HCT116 (cell line): ENCODE measurements around the gene HIPK2. TPM values are rescaled to one million over a fixed set of nuclear protein-coding genes. Genes with fewer than 3 reads are reported as not detected.

Source experiments
- ATAC-seq: fragments of 200-7000 bp; cut with Tn5 transposase; 2 replicates; pipeline ENCODE4 v1.9.1; 2020; ENCODE audit warnings: mild to moderate bottlenecking, moderate library complexity
- BruUV-seq: library from RNA; stranded (reverse); fragments of 400-500 nt; replicated peaks from 2 replicates; lab custom pipeline; 2021; lab: Mats Ljungman, UMichigan
- CTCF ChIA-PET: fragments of 300-600 bp; sonication (Branson Sonifier 250); formaldehyde crosslinking; loops from one replicate; lab custom pipeline; 2021; ENCODE audit warnings: antibody characterized with exemption; lab: Charles Lee
- POLR2A ChIA-PET: fragments of 300-600, 350-600 bp; sonication (Branson Sonifier 250); formaldehyde crosslinking; loops from one replicate; lab custom pipeline; 2021; ENCODE audit warnings: antibody characterized with exemption; lab: Charles Lee
- RAD21 ChIA-PET, 2 experiments: fragments of 300-600 bp; sonication (Branson Sonifier 250); formaldehyde crosslinking; loops; one replicate each; lab custom pipeline; 2023; ENCODE audit warnings: low total read pairs in 2 of 2; ENCODE audit not compliant: uncharacterized antibody in 2 of 2, unreplicated experiment in 2 of 2, low non-redundant PET in 1 of 2; lab: Charles Lee
- DNase-seq: peaks from one replicate; pipeline ENCODE4 v3.0.0-alpha.2; 2010; ENCODE audit warnings: low read depth, low spot score
- H2AFZ ChIP-seq: fragments of 200-600 bp; shearing (Covaris generic), sonication (generic); 2 replicates; pipeline ENCODE4 v1.6.1; 2017; ENCODE audit warnings: low read depth, mixed run types, mixed read lengths, antibody characterized with exemption, low read length; ENCODE audit not compliant: poor library complexity, severe bottlenecking
- H3K27ac ChIP-seq: 2 replicates; pipeline ENCODE4 v1.5.1; 2012; ENCODE audit warnings: low read depth, low read length
- H3K27me3 ChIP-seq: fragments of 200-600 bp; sonication (generic); 2 replicates; pipeline ENCODE4 v1.6.1; 2016; ENCODE audit warnings: mixed run types, low read length, mixed read lengths; ENCODE audit not compliant: insufficient read depth
- H3K36me3 ChIP-seq, 2 experiments: fragments of 200-500 bp in 1 of 2; fragments of 200-600 bp in 1 of 2; sonication (Bioruptor generic) in 1 of 2; sonication (generic) in 1 of 2; 2 replicates each; pipeline versions ENCODE4 v1.5.1 to v1.6.1; 2014 to 2016; ENCODE audit warnings: low read length in 2 of 2, inconsistent platforms in 1 of 2, mixed read lengths in 1 of 2, mixed run types in 1 of 2; ENCODE audit not compliant: insufficient read depth in 2 of 2, control insufficient read depth in 1 of 2
- H3K4me1 ChIP-seq, 2 experiments: fragments of 200-600 bp in 1 of 2; sonication (generic) in 1 of 2; 2 replicates each; pipeline versions ENCODE4 v1.5.1 to v1.6.1; 2012 to 2017; ENCODE audit warnings: low read length in 2 of 2, inconsistent platforms in 1 of 2, mild to moderate bottlenecking in 1 of 2, mixed read lengths in 1 of 2, mixed run types in 1 of 2, moderate library complexity in 1 of 2; ENCODE audit not compliant: insufficient read depth in 2 of 2, control insufficient read depth in 1 of 2
- H3K4me2 ChIP-seq: fragments of 200-600 bp; sonication (generic); 2 replicates; pipeline ENCODE4 v1.6.1; 2017; ENCODE audit warnings: mixed run types, low read length, mixed read lengths
- H3K4me3 ChIP-seq, 2 experiments: fragments of 200-600 bp in 1 of 2; sonication (generic) in 1 of 2; replicated peaks in 1 of 2; 2 replicates each; pipeline ENCODE4 v1.5.1; 2011 to 2016; ENCODE audit warnings: low read length in 2 of 2, control low read depth in 1 of 2, low read depth in 1 of 2, mild to moderate bottlenecking in 1 of 2, mixed read lengths in 1 of 2, mixed run types in 1 of 2
- H3K79me2 ChIP-seq: fragments of 200-600 bp; sonication (generic); 2 replicates; pipeline ENCODE4 v1.6.1; 2017; ENCODE audit warnings: mild to moderate bottlenecking, mixed run types, low read length, moderate library complexity, mixed read lengths; ENCODE audit not compliant: insufficient read depth
- H3K9ac ChIP-seq: fragments of 200-600 bp; sonication (generic); 2 replicates; pipeline ENCODE4 v1.6.1; 2016; ENCODE audit warnings: low read length, mixed read lengths
- H3K9me2 ChIP-seq: fragments of 200-600 bp; sonication (generic), shearing (Covaris generic); 2 replicates; pipeline ENCODE4 v1.6.1; 2017; ENCODE audit warnings: mixed run types, mild to moderate bottlenecking, moderate library complexity; ENCODE audit not compliant: insufficient read depth
- H3K9me3 ChIP-seq, 2 experiments: fragments of 200-500 bp in 1 of 2; fragments of 200-600 bp in 1 of 2; sonication (Bioruptor generic) in 1 of 2; sonication (generic) in 1 of 2; 2 replicates each; pipeline ENCODE4 v1.6.1; 2014 to 2017; ENCODE audit warnings: low read length in 2 of 2, mixed read lengths in 2 of 2, inconsistent platforms in 1 of 2, low read depth in 1 of 2, mild to moderate bottlenecking in 1 of 2, mixed run types in 1 of 2, moderate library complexity in 1 of 2; ENCODE audit not compliant: control insufficient read depth in 1 of 2, insufficient read depth in 1 of 2
- H4K20me1 ChIP-seq: fragments of 200-600 bp; sonication (generic), shearing (Covaris generic); 2 replicates; pipeline ENCODE4 v1.6.1; 2017; ENCODE audit warnings: mixed run types, mild to moderate bottlenecking, moderate library complexity; ENCODE audit not compliant: insufficient read depth
- CBX3 ChIP-seq: IDR thresholded peaks from 2 replicates; pipeline ENCODE4 v1.6.1; 2012; ENCODE audit warnings: low read depth
- ELF1 ChIP-seq: IDR thresholded peaks from 2 replicates; pipeline ENCODE4 v1.6.1; 2012; ENCODE audit warnings: low read depth, borderline replicate concordance
- FOSL1 ChIP-seq: IDR thresholded peaks from 2 replicates; pipeline ENCODE4 v1.6.1; 2012; ENCODE audit warnings: low read depth
- TCF7L2 ChIP-seq: IDR thresholded peaks from 2 replicates; pipeline ENCODE4 v1.7.0; 2011; ENCODE audit warnings: borderline replicate concordance, inconsistent platforms; ENCODE audit not compliant: insufficient read depth, insufficient read length; ENCODE audit errors: extremely low read depth
- ZNF274 ChIP-seq: fragments of 200-500 bp; sonication (Bioruptor generic); IDR thresholded peaks from 2 replicates; pipeline ENCODE4 v1.6.1; 2014; ENCODE audit warnings: mild to moderate bottlenecking, low read depth, low read length, inconsistent platforms
- intact Hi-C: fragments of 100-400 bp; cut with micrococcal nuclease; formaldehyde crosslinking; loops from 2 replicates; pipeline ENCODE4 v1.10.0; 2022
- total RNA-seq: library from RNA; stranded (reverse); gene quantifications from one replicate; pipeline ENCODE4 v1.2.1, GENCODE V29; 2021; ENCODE audit not compliant: unreplicated experiment
- TF ChIP-seq, protein P1 (sequence below): IDR thresholded peaks from 2 replicates; pipeline ENCODE4 v1.6.1; 2012
- TF ChIP-seq, protein P2 (sequence below): IDR thresholded peaks from 2 replicates; pipeline ENCODE4 v1.6.1; 2012; ENCODE audit warnings: low read depth

HIPK2 gene
- total RNA-seq, 1 experiment from 2014 or later, result 49.5 TPM

DNA sequence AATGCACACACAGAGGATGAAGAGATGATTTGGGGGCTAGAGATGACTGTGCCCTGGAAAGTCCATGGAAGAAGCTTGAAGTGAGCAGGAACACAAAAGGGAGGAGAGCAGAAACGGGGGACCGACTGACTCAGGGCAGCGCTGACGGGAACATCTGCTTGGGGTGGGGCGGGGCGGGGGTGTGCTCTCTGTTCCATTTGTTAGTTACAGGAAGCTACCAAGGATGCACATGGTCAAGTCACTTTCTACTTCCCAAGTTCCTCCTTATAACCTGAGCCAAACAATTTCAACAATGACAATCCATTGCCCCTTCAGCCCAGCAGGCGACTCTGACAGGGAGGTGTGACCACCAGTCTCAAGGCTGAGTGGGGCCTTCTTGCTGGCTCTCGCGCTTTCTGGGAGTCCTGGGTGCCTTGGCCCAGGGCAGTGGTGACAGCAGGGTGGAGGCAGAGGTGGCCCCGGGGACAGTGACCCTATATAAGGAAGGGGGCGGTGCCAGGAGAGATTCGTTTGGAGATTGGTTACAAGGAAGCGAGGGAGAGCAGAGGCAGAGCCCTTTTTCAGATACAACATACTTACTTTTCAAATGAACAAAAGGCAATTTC is 214.7 kb downstream of the HIPK2 start:
- Histone ChIP-seq H4K20me1 (no peaks in the 10 kb centered on the region), H3K27ac (no peak overlapping the region), H3K79me2 (no peaks in the 10 kb centered on the region), H3K4me3 (no peak overlapping the region), H3K9me2 (no peaks in the 10 kb centered on the region), H3K4me1 (no peaks in the 10 kb centered on the region), H3K4me2 (no peak overlapping the region), H3K9ac (no peak overlapping the region), H3K27me3 (no peaks in the 10 kb centered on the region), H3K36me3 (no peaks in the 10 kb centered on the region), H3K9me3 (no peaks in the 10 kb centered on the region), H2AFZ (no peak overlapping the region)
- no TSS peak for BruUV-seq
- CTCF ChIA-PET, result no interaction called here
- intact Hi-C loops, result no loop called here
- no peak for ATAC-seq
- RAD21 ChIA-PET, result no interaction called here
- POLR2A ChIA-PET, result no interaction called here
- no peak for DNase-seq
- TF ChIP-seq ZNF274 (no peak), TCF7L2 (no peak), ELF1 (no peak), FOSL1 (no peak), CBX3 (no peak)
- TF ChIP-seq, protein P1, sequence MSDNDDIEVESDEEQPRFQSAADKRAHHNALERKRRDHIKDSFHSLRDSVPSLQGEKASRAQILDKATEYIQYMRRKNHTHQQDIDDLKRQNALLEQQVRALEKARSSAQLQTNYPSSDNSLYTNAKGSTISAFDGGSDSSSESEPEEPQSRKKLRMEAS, result no peak
- TF ChIP-seq, protein P2, sequence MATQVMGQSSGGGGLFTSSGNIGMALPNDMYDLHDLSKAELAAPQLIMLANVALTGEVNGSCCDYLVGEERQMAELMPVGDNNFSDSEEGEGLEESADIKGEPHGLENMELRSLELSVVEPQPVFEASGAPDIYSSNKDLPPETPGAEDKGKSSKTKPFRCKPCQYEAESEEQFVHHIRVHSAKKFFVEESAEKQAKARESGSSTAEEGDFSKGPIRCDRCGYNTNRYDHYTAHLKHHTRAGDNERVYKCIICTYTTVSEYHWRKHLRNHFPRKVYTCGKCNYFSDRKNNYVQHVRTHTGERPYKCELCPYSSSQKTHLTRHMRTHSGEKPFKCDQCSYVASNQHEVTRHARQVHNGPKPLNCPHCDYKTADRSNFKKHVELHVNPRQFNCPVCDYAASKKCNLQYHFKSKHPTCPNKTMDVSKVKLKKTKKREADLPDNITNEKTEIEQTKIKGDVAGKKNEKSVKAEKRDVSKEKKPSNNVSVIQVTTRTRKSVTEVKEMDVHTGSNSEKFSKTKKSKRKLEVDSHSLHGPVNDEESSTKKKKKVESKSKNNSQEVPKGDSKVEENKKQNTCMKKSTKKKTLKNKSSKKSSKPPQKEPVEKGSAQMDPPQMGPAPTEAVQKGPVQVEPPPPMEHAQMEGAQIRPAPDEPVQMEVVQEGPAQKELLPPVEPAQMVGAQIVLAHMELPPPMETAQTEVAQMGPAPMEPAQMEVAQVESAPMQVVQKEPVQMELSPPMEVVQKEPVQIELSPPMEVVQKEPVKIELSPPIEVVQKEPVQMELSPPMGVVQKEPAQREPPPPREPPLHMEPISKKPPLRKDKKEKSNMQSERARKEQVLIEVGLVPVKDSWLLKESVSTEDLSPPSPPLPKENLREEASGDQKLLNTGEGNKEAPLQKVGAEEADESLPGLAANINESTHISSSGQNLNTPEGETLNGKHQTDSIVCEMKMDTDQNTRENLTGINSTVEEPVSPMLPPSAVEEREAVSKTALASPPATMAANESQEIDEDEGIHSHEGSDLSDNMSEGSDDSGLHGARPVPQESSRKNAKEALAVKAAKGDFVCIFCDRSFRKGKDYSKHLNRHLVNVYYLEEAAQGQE, result no peak
